Measurements from ENCODE around the gene PDXP.
"Not testable (repeated sequence)": the region's sequence is repeated elsewhere in the genome, so short reads cannot be mapped to it uniquely, and the experiment has no call there.

The PDXP gene

GRCh38 chr22:37675930-37676735 is 17.6 kb downstream of the PDXP start:
- no peak for DNase-seq

GRCh38 chr22:37676736-37677492 is 18.4 kb downstream of the PDXP start:
- DNase-seq: no peak

GRCh38 chr22:37677493-37677974 is 19.0 kb downstream of the PDXP start:
- DNase-seq: no peak

- no peak for DNase-seq
These were observed 19.8 kb downstream of the PDXP start for GRCh38 chr22:37678372-37678771.

- no peak for DNase-seq
These were observed 21.1 kb downstream of the PDXP start for GRCh38 chr22:37679670-37680069.

GRCh38 chr22:37680191-37680851 is 21.8 kb downstream of the PDXP start:
- no peak for DNase-seq

GRCh38 chr22:37681001-37681424 is 22.5 kb downstream of the PDXP start:
- DNase-seq: no peak

- no peak for DNase-seq
These were observed 23.1 kb downstream of the PDXP start for GRCh38 chr22:37681556-37682049.

GRCh38 chr22:37684803-37685615 is 26.5 kb downstream of the PDXP start:
- no peak for DNase-seq

GRCh38 chr22:37686002-37686982 is 27.8 kb downstream of the PDXP start, which contains the start of gene NOL12:
Gene NOL12, plus strand, starts transcription at chr22:37686343. Its CDS starts 50 bp downstream, at chr22:37686393.
- no peak for DNase-seq

GRCh38 chr22:37690407-37690806 is 31.9 kb downstream of the PDXP start:
- DNase-seq: no peak

GRCh38 chr22:37690901-37691504 is 32.5 kb downstream of the PDXP start:
- DNase-seq: no peak

- DNase-seq: no peak
These were observed 34.2 kb downstream of the PDXP start for GRCh38 chr22:37692627-37693285.

GRCh38 chr22:37694131-37694530 is 35.6 kb downstream of the PDXP start:
- DNase-seq: not testable (repeated sequence)

GRCh38 chr22:37696260-37696656 is 37.7 kb downstream of the PDXP start:
- not testable (repeated sequence) for DNase-seq

GRCh38 chr22:37696657-37697537 is 38.4 kb downstream of the PDXP start, which contains the start of gene TRIOBP:
Gene TRIOBP, plus strand, starts transcription at chr22:37697048. Its CDS starts 4,318 bp downstream, at chr22:37701366.
- DNase-seq: no peak

GRCh38 chr22:37697538-37697835 is 39.0 kb downstream of the PDXP start:
- no peak for DNase-seq

GRCh38 chr22:37701141-37701786 is 42.7 kb downstream of the PDXP start:
- no peak for DNase-seq

Data from cortex of kidney (tissue), 1 donor.